Smooth muscle cell (in vitro differentiated cells): ENCODE data around the gene LILRB2. TPM values are rescaled to one million over a fixed set of nuclear protein-coding genes. Genes with fewer than 3 reads are reported as not detected.
"Not testable (repeated sequence)": the region's sequence is repeated elsewhere in the genome, so short reads cannot be mapped to it uniquely, and the experiment has no call there.

ENCODE experiments used
- DNase-seq: peaks from one replicate; lab custom pipeline; 2025; ENCODE audit not compliant: unreplicated experiment; lab: John Stamatoyannopoulos, UW
- H2AFZ ChIP-seq: fragments of 200-600 bp; sonication (generic); 2 replicates; pipeline ENCODE4 v1.6.0; 2016; ENCODE audit warnings: antibody characterized with exemption, low read depth, mild to moderate bottlenecking
- H3F3A ChIP-seq: fragments of 200-600 bp; sonication (generic); 2 replicates; pipeline ENCODE4 v1.6.0; 2017; ENCODE audit warnings: antibody characterized with exemption, low read depth
- H3K27ac ChIP-seq: fragments of 200-600 bp; sonication (generic); 2 replicates; pipeline ENCODE4 v1.5.1; 2016; ENCODE audit warnings: low read depth, mild to moderate bottlenecking
- H3K27me3 ChIP-seq: fragments of 200-600 bp; sonication (generic); 2 replicates; pipeline ENCODE4 v1.6.1; 2016; ENCODE audit warnings: low read depth, mild to moderate bottlenecking
- H3K36me3 ChIP-seq: fragments of 200-600 bp; sonication (generic); 2 replicates; pipeline ENCODE4 v1.5.1; 2016; ENCODE audit warnings: low read depth
- H3K4me1 ChIP-seq: fragments of 200-600 bp; sonication (generic); 2 replicates; pipeline ENCODE4 v1.5.1; 2016; ENCODE audit warnings: low read depth
- H3K4me2 ChIP-seq: fragments of 200-600 bp; sonication (generic); 2 replicates; pipeline ENCODE4 v1.6.0; 2016; ENCODE audit warnings: mild to moderate bottlenecking
- H3K4me3 ChIP-seq: fragments of 200-600 bp; sonication (generic); 2 replicates; pipeline ENCODE4 v1.5.1; 2016; ENCODE audit warnings: mild to moderate bottlenecking
- H3K79me2 ChIP-seq: fragments of 200-600 bp; sonication (generic); 2 replicates; pipeline ENCODE4 v1.6.0; 2016; ENCODE audit warnings: low read depth, mild to moderate bottlenecking
- H3K9ac ChIP-seq: fragments of 200-600 bp; sonication (generic); 2 replicates; pipeline ENCODE4 v1.6.0; 2016; ENCODE audit warnings: low read depth
- H3K9me3 ChIP-seq: fragments of 200-600 bp; sonication (generic); replicated peaks from 2 replicates; pipeline ENCODE4 v1.5.1; 2016; ENCODE audit warnings: low read depth
- H4K20me1 ChIP-seq: fragments of 200-600 bp; sonication (generic); 2 replicates; pipeline ENCODE4 v1.6.0; 2016; ENCODE audit warnings: low read depth
- CTCF ChIP-seq: fragments of 200-600 bp; sonication (generic); IDR thresholded peaks from 2 replicates; pipeline ENCODE4 v1.5.1; 2017; ENCODE audit warnings: borderline replicate concordance, mild to moderate bottlenecking, antibody characterized with exemption; ENCODE audit not compliant: insufficient read depth, poor library complexity, severe bottlenecking
- WGBS: methylation state at CpG from one replicate; pipeline ENCODE4 v1.1.7; 2016; ENCODE audit warnings: low lambda C conversion rate; 5-methylcytosine and 5-hydroxymethylcytosine counted together
- polyA plus RNA-seq: library from polyadenylated mRNA; unstranded; fragments of >200 nt; fragmentation: Nextera tagmentation; extraction: Ambion mirVana; gene quantifications from 2 replicates; pipeline ENCODE4 v1.2.1, GENCODE V29; 2016
- total RNA-seq: library from RNA; depleted of rRNA; stranded (reverse); fragments of >200 nt; gene quantifications from 2 replicates; pipeline ENCODE4 v1.2.3, GENCODE V29; 2014

The LILRB2 gene
- total and polyA plus RNA-seq, 2 experiments from 2014 or later = not detected

- DNase-seq = no peak
- H4K20me1 ChIP-seq = no peaks in the 10 kb centered on the region
- no peak for TF ChIP-seq CTCF
- H3K27me3 ChIP-seq = peaks cover 3% of the 10 kb centered on the region
- H3K4me2 ChIP-seq = no peak overlapping the region
- WGBS = 85% methylated on average over 9 of the region's 9 CpGs
- no peaks in the 10 kb centered on the region for H3F3A ChIP-seq
- H3K9ac ChIP-seq = no peak overlapping the region
- no peak overlapping the region for H3K4me3 ChIP-seq
- no peaks in the 10 kb centered on the region for H3K79me2 ChIP-seq
- no peaks in the 10 kb centered on the region for H3K9me3 ChIP-seq
- no peaks in the 10 kb centered on the region for H3K4me1 ChIP-seq
- H2AFZ ChIP-seq = no peak overlapping the region
- no peak overlapping the region for H3K27ac ChIP-seq
- H3K36me3 ChIP-seq = no peaks in the 10 kb centered on the region
Observed at GRCh38 chr19:54282686-54283470, 2.0 kb upstream of the LILRB2 start.

- not testable (repeated sequence) for H3K79me2 ChIP-seq, H3K4me3 ChIP-seq, H3K9me3 ChIP-seq, H3K27me3 ChIP-seq, H4K20me1 ChIP-seq, H2AFZ ChIP-seq, DNase-seq, H3K4me1 ChIP-seq, H3K9ac ChIP-seq, H3F3A ChIP-seq, H3K36me3 ChIP-seq, H3K4me2 ChIP-seq, H3K27ac ChIP-seq
- WGBS = 82% methylated on average over 5 of the region's 5 CpGs
Observed at GRCh38 chr19:54281729-54282075, 792 bp upstream of the LILRB2 start.

GRCh38 chr19:54280441-54280840, 469 bp downstream of the LILRB2 start:
- H3K9me3 ChIP-seq, H3F3A ChIP-seq, H3K9ac ChIP-seq, H3K4me1 ChIP-seq, H2AFZ ChIP-seq, H3K79me2 ChIP-seq, DNase-seq, H3K27ac ChIP-seq, H3K36me3 ChIP-seq, H3K4me3 ChIP-seq, H3K27me3 ChIP-seq, H3K4me2 ChIP-seq, H4K20me1 ChIP-seq: not testable (repeated sequence)
- WGBS = 84% methylated on average over 10 of the region's 10 CpGs

- WGBS = 45% methylated on average over 4 of the region's 4 CpGs
- H4K20me1 ChIP-seq, H3F3A ChIP-seq, H3K4me1 ChIP-seq, H3K9me3 ChIP-seq, H2AFZ ChIP-seq, H3K36me3 ChIP-seq, H3K27me3 ChIP-seq, H3K4me3 ChIP-seq, H3K4me2 ChIP-seq, DNase-seq, H3K27ac ChIP-seq, H3K79me2 ChIP-seq, H3K9ac ChIP-seq: not testable (repeated sequence)
Observed at GRCh38 chr19:54280025-54280424, 885 bp downstream of the LILRB2 start.

- Histone ChIP-seq H4K20me1 (no peaks in the 10 kb centered on the region), H3K79me2 (no peaks in the 10 kb centered on the region), H3K9ac (no peak overlapping the region), H3F3A (no peaks in the 10 kb centered on the region), H3K4me1 (no peaks in the 10 kb centered on the region), H3K9me3 (no peaks in the 10 kb centered on the region), H3K4me2 (no peak overlapping the region), H2AFZ (no peak overlapping the region), H3K27me3 (peaks cover 3% of the 10 kb centered on the region), H3K36me3 (no peaks in the 10 kb centered on the region), H3K4me3 (no peak overlapping the region), H3K27ac (no peak overlapping the region)
- no peak for TF ChIP-seq CTCF
- WGBS = 93% methylated on average over 18 of the region's 18 CpGs
- DNase-seq = no peak
Observed at GRCh38 chr19:54279406-54279962, 1.4 kb downstream of the LILRB2 start.

- H3F3A ChIP-seq, H3K27me3 ChIP-seq, H4K20me1 ChIP-seq, H2AFZ ChIP-seq, H3K9ac ChIP-seq, H3K36me3 ChIP-seq, H3K27ac ChIP-seq, H3K79me2 ChIP-seq, H3K4me1 ChIP-seq, H3K4me3 ChIP-seq, H3K9me3 ChIP-seq, DNase-seq, H3K4me2 ChIP-seq: not testable (repeated sequence)
- WGBS = 94% methylated on average over 12 of the region's 15 CpGs
Observed at GRCh38 chr19:54278571-54279195, 2.2 kb downstream of the LILRB2 start.

- H3K27ac ChIP-seq, H3K9ac ChIP-seq, H2AFZ ChIP-seq, H3K4me3 ChIP-seq, H3F3A ChIP-seq, H3K36me3 ChIP-seq, H3K9me3 ChIP-seq, H3K79me2 ChIP-seq, DNase-seq, H4K20me1 ChIP-seq, H3K4me1 ChIP-seq, H3K4me2 ChIP-seq, H3K27me3 ChIP-seq: not testable (repeated sequence)
- WGBS = 86% methylated on average over 13 of the region's 13 CpGs
Observed at GRCh38 chr19:54278056-54278455, 2.9 kb downstream of the LILRB2 start.
